Fibroblast of upper back skin (primary cell): ENCODE results near the gene IL22RA1.

Experiments used
- DNase-seq: peaks from one replicate; pipeline ENCODE4 v3.0.0-alpha.2; 2013

The IL22RA1 gene

DNA sequence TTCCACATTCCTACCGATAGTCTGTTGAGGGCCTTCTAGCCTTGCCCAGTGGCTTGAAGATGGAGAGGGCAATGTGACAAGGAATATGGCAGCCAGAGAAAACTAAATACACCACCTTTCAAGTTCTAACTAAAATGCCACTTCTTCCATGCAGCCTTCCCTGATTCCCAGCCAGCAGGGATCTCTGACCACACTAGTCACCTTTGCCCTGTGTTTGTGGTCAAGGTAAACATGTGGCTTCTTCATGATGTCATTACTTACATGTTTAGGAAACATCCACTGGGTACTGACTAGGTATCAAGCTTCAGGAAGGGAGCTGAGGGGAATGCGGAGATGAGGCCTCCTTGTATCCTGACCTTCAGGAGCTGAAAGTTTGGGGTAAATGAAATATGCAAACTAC lies 22.6 kb upstream of the IL22RA1 start:
- DNase-seq: no peak

DNA sequence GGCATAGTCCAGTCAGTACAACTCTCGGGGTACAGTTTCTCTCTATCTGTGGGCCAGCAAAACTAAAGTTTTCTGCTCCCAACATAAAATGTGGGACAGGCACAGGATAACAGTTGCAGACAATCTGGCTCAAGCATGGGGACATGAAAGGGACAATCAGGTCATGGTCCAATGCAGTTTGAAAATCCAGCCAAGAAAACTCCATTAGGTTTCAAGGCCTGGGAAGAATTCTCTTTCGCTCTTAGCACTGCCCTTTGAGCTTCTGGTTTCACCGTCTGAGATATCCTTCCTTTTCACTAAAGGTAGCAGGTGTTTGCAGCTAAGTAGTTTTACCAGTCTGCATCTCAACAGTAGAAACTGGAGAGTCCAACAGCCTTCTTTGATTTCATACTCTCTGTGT lies 21.1 kb upstream of the IL22RA1 start:
- DNase-seq: no peak

DNA sequence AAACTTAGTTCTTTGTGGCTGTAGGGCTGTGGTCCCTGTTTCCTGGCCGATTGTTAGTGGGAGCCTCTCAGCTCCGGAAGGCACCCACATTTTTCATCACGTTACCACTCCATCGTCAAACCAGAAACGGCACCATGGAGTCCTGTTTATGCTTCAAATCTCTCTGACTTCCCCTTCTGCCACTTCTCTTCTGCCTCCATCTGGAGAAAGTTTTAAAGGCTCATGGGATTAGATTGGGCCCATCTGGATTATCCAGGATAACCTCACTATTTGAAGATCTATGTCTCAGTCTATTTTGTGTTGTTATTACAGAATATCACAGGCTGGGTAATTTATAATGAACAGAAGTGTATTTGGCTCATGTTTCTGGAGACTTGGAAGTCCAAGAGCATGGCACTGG lies 19.3 kb upstream of the IL22RA1 start:
- DNase-seq: no peak

DNA sequence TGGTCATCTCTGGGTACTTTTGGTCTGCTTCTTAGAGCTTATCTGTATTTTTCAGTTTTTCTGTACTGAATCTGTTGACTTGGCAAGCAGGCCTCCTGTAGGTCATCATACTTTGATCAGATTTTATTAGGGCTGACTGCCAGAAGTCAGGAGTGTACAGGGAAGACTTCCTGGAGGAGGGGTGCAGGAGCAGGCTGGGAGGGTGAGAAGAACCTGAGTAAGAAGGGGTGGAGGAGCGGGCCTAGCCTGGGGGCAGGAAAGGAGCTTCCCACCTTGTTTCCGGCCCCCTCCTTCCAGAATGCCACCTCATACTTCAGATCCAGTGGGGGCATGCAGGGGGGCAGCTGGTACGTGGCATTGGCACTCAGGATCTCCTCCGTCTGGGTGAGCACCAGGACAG lies 18.3 kb upstream of the IL22RA1 start:
- DNase-seq: no peak

DNA sequence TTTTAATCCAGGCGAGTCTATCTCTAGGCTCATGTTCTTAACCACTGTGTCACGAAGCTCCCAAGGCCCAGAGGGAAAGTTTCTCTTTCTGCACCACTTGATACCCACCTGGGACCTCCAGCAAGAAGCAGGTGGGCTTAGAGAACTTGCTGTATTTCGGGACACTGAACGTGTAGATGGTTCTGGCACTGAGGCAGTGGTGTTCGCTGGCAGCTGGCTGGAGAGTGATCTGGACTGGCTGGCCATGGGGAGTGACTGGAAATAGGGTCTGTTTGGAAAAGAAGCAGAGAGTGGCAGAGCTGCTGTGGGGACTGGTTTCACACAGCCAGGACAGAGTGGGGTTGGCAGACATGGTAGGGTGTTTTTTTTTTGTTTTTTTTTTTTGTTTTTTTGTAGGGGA lies 16.4 kb upstream of the IL22RA1 start:
- DNase-seq: no peak

DNA sequence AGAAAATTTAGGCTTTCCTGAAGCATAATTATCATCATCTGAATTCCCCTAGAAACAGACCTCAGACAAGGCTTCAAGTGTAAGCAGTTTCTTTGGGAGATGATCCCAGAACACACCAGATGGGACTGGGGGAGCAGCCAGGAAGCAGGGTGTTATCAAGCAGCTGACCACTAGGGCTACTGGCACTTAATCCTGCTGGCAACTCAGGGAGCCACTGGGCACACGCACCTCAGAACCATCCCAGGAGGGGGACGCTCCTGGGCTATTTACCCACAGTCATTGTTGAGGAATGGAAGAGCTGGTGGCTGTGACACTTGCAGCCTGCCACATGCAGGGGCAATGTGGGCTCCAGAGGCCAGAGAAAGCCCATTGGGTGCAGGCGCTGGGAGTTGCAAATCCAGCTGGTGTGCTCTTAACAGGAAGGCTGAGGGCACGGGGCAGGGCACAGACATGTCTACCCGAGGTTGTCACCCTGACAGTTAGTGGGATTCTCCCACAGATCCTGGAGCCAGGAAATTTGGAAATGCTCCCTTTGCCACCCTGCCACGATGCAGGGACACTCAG lies 15.1 kb upstream of the IL22RA1 start:
- DNase-seq: no peak

DNA sequence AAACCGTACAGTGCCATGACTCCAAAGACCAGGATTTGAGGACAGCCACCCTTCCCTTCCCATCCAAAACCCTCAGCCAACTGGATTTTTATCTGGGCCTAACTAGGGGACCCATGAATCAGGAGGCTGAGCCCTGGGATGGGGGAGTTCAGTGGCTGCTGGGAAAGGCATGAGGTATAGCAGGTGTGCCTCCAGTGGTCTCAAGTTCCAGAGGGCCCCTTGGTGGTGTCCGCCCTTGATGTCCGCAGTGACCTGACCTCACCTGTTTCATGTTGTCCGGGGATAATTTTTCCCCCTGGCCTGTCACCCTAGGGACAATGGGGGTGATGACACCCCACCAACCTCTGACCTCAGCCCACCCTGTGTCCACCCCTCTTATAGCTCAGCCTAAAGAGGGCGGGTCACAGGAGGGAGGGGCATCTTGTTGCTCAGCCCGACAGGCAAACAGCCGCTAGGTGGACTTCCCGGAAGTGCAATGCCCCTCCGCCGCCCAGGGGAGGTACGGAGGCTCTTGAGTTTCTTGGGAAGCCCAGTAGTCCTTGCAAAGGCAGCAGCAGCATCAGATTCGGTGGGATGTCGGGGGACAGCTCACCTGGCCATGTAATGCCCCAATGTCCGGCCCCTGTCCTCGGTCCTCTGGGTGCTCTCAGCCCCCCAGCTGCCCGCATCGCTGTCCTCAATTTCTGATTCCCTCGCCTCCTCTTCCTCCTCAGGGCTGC lies 13.8 kb upstream of the IL22RA1 start:
- DNase-seq: no peak

DNA sequence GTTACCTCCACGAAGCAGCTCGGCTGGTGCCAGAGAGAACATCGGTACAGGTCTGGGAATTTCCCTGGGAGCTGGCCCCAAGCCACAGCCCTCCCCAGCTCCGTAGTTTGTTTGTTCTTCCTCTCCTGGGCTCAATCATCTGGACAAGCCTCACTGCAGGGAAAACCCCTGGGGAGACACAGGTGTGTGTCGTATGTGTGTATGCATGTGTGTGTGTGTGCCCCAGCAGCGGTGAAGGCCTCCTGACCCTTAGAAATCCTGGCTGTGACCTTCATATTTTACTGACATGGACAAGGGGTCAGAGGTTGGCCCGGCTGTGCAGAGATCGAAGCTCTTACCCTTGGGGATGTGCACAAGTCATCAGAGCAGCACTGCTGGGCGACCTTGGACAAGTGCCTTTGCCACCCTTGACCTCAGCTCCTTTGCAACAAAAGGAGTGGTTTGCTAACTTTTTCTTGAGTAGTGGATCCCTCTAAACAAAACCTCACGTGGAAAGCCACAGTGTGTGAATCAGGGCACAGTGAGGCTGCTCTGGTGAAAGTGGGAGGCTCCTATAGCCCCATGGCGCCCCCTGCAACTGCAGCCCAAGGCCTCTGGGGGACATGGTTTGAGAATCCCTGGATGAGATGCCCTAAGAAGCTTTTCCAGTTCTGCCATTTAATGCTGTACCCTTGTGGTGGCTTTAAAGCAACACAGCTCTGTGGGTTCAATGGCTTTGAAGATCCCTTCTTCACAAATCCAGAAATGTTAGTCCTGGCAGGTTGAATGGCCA lies 12.3 kb upstream of the IL22RA1 start:
- no peak for DNase-seq

DNA sequence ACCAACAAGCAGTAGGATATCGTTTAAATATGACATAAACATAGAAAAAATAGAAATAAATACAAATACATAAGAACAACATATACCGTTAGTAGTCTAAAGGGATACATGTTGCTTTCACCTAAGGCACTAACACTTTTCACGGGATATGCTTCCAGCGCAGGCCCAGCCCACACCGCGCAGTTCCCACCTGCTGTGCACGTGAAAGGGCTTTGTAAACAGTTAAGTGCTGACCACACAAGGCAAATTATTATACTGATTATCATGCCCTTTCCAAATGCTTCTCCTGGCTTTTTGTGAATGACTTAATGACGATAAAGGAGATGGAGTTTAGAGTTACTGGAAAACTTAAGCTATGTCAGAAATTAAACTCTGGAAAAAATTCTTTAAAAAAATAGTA lies 11.3 kb upstream of the IL22RA1 start:
- DNase-seq: no peak

DNA sequence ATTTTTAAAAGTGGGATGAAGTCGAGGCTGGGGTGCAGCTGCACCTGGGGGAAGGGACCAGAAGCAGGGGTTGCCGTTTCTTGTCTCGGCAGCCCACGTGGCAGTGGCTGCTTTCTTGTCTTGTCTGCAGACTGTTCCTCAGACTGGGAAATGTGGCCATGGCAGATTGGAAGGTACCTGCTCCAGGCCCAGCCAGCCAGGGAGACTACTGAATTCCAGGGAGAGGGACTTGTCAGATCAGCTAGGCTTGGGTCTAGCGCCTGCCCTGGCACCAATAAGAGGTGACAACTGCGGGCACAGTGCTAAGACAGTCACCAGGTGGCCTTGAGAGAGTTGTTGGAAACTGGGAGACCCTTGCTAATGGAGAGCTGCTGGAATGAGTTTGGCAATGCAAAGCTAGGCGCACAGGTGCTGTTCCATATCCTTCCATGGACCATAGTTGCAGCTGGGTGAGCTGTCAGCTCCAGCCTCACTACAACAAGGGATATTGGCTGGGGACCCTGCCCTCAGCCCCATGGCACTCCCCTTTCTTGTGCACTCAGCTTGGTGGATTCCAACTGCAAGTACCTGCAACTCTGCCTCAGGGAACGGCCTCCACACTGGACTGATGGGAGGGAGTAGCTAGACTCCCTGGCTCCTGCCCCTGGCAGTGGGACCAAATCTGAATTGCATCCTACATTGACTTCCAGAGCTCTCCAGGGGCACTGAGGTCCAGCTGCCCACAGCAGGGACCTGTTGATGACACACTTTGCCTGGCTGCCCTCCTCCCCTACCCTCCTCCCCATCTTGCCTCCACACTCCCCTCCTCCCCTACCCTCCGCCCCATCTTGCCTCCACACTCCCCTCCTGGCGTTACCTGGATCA lies 9.9 kb upstream of the IL22RA1 start:
- DNase-seq: no peak

DNA sequence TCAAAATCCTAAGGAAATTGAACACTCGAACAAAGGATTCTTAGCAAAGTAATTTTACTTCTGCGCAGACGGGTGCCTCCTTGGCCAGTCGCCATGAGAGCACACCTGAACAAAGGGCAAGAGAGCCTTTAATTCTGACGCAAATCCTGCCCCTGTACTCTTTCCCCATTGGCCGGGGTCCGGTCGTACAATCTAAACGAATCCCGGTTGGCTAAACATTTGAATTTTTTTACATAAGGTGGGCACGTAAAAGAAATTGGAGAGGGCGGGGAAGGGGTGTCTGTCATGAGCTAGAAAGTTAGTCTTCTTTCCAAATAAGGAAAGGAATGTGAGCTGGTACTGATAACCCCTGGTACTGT lies 8.2 kb upstream of the IL22RA1 start:
- no peak for DNase-seq

DNA sequence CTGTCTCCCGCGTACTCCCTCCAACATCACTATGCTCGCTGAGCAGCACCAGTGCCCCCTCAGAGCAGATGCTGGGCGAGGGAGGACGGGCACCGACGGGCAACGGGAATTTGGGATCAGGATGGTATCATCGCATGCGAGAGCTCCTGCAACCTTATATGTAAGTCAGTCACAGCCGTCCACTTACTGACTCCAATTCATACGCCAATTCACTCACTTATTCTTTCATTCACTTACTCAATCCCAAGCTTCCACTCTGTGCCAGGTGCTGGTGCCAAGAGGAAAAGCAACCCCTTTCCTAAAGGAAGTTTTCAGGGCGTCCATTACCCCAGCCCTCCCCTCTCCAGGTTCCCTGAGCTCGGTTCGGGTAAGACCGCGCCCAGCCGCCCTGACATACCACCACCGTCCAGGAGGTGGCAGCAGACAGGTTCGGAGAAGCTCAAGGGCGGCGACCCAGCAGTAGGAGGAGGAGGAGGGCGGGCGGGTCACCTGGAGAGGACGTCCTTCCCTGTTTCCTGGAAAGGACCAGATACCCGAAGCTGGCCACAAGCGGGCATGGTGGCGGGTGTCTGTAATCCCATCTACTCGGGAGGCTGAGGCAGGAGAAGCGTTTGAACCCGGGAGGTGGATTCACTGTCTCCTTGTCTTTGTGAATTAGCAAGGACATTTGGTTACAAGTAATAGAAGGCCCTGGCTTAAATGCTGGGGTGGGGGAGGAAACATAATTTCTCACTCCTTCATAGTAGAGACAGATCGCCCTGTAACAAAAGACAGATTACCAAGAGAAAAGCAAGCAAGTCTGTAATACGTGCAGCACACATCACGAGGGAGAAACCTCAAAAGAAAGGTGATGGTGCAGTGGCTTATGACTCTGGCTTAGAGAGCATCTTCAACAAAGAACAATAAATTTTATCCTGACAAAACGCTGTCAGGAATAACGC lies 7.6 kb upstream of the IL22RA1 start:
- peak; percentile 67 for DNase-seq

DNA sequence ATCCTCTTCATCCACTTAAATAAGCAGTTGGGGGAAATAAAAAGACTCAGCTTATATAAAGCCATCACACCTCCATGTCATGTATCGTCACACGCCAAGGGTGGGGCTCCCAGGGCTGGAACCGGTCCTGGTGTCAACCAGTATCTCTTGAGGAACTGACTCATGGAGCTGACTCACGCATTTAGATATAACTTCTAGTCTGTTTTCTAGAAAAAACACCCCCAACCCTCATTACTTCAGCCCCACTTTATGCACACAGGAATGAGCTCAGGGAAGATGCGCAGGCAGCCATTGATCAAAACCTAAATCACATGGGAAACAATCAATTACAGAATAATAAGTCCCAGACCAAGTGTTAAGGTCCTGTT lies 6.9 kb upstream of the IL22RA1 start:
- DNase-seq: peak; percentile 34

DNA sequence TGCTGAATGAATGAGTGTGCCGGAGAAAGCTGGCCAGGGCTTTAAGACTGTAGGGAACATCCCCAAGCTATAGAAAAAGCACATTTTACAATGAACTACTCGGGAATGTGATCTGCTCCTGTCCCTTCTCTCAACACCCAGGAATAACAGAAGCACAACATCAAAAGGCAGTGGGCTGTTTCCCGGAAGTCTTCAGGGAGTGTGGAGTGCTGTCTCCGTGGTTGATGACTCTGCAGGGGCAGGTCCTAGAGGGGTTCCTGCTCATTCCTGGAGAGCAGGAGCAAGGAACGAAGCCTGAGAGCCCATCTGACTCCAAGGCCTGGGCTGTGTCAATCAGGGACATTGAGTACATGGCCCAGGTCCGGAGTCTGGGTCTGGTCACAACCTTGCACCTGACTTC lies 4.9 kb upstream of the IL22RA1 start:
- DNase-seq: no peak

DNA sequence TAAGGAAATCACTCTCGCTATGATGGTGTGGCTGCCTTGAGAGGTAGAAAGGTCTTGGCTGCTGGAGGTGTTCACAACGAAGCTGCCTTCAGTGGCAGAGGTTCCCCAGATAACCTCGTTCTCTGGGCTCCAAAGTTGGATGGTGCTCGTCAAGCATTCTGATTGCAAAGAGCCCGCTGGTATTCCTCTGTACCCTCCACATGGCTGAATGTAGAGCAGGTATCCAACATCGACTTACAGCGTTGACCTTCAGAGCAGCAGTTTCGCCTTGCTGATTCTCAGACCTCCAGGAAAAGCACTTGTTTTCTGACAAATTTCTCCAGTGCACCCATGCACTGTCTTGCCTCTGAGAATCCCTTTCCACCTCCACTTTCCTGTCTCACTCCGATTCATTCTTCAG lies 4.3 kb upstream of the IL22RA1 start:
- DNase-seq: no peak

DNA sequence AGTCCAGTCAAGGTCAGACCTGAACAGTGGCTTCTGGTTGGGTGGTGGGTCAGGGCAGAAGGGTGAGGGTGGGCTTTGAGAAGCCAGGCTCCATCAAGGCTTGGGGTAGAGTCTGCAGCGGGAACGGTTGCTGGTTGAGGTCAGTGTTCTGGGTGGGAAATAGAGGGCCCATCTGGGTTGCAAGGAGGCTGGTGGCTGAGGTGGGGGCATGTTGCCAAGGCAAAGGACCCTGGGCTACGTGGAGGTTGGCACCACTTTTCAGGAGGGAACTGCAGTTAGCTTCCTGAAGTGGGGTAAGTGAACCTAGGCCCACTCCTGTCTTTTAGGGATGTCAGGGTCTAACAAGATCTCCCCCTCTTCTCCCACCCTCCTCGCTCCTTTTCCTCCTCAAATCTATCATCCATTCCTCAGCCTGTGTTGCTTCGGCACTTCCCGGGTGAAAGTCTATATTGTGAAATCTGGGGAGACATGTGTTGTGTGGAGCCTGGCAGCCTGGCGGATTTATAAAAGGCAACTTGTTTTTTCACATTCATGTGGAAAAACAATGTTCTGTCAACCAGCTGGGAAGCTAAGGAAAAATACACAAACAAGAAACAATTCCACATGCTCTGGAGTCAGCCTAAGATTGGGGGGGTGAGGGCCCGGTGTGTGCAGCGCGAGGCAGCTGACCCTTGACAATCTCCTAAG lies 1.5 kb downstream of the IL22RA1 start:
- no peak for DNase-seq

DNA sequence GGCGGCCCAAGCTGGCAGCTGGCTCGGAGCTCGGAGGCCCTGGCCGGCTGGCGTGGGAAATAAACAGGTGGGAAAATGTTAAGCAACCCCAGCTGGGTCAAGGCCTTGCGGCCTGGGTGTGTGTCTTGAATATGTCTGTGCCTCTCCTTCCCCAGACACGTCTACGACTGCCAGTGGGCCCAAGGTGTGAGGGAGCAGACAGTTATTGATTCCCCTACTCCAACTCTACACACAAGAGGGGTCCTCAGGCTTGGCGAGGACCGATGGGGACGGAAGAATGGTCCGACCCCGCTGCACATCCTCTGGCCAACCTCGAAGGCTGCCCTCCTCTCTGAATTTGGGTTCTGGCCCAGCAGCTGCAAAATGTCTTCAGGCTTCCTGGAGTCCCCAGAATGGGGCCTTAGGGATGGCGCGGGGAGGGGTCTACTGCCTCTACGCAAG lies 2.2 kb downstream of the IL22RA1 start:
- DNase-seq: no peak

DNA sequence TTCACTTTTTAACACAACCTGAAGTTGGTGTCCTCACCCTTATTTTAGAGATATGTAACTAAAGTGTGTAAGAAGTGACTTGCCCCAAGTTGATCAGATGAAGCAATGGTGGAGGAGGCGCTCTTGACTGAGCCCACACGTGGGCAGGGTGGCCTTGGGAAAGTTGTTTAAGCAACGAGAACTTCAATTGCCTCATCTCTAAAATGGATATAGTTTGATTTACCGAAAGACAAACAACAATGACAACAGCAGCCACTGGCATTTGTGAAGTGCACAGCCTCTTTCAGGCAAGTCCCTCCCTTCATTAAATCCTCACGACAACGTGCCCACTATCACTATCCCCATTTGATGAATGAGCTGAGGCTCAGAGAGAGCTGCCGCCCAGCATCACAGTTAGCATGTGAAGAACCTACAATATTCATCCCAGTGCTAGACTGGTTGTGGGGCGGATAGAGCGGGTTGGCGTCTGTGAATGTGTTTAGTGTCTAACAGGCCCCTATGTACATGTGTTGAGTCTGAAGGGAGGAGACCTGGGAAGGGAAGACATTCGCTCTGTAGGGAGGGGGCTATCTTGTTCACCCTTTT lies 3.0 kb downstream of the IL22RA1 start:
- no peak for DNase-seq

DNA sequence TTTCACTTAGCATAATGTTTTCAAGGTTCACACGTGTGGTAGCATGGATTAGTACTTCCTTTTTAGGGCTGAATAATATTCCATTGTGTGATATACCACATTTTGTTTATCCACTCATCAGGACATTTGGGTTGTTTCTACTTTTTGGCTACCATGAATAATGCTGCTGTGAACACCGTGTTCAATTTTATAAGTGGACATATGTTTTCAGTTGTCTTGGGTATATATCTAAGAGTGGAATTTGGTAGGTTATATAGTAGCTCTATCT lies 3.8 kb downstream of the IL22RA1 start:
- no peak for DNase-seq

DNA sequence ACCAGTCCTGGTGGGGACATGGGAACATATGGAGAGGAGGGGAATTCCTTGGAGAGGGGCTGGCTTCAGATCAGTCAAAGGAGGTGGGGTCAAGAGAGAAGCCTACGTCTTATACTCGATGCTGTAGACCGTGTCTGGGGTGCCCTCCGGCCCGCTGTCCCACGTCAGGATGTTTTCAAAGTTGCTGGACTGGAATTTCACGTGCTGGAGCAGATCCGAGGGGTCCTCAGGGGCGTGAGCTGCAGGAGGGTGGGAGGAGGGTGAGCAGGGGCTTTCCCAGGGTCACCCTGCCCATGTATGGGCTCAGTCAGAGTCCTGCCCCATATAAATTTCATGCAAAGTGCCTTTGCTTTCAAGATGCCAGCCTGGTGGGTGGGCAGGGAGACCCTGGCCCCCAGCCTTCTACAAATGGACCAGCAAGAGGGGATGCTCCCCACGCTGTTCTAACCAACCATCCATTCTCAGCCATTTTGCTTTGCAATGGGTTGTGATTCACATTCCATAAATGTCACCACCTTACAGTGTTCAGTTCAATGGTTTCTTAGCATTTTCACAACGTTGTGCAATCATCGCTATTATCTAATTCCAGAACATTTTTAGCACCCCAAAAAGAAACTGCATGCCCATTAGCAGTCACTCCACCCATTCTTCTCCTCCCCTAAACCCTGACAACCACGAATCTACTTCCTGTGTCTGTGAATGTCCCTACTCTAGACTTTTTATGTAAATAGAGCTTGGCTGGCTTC lies 4.3 kb downstream of the IL22RA1 start:
- no peak for DNase-seq
